H1 (cell line): ENCODE measurements around the gene GARNL3. TPM values are rescaled to one million over a fixed set of nuclear protein-coding genes. Genes with fewer than 3 reads are reported as not detected.

Experiments
- CTCF ChIA-PET: fragments of 300-600 bp; sonication (Branson Sonifier 250); formaldehyde crosslinking; loops from one replicate; lab custom pipeline; 2021; ENCODE audit not compliant: partially characterized antibody; lab: Charles Lee
- POLR2A ChIA-PET: fragments of 300-600 bp; sonication (Branson Sonifier 250); formaldehyde crosslinking; loops from one replicate; lab custom pipeline; 2021; ENCODE audit warnings: inconsistent platforms; ENCODE audit not compliant: partially characterized antibody; lab: Charles Lee
- DNase-seq, 2 experiments: peaks; one replicate each; pipeline versions ENCODE4 v3.0.0 to v3.0.0-alpha.2; 2010 to 2022; ENCODE audit warnings: low spot score in 2 of 2, low read depth in 1 of 2, mixed read lengths in 1 of 2
- FAIRE-seq: peaks from 2 replicates; lab custom pipeline; 2011; peaks lifted over from hg19 to GRCh38; lab: Jason Lieb, UNC
- H2AFZ ChIP-seq: 2 replicates; pipeline ENCODE4 v1.8.1; 2012; ENCODE audit warnings: low read length, inconsistent platforms
- H2AK5ac ChIP-seq: 2 replicates; pipeline ENCODE4 v1.6.1; 2013; ENCODE audit warnings: low read depth, low read length
- H2BK120ac ChIP-seq: replicated peaks from 2 replicates; pipeline ENCODE3; 2013; ENCODE audit warnings: low read depth, low read length, inconsistent platforms
- H2BK12ac ChIP-seq: 2 replicates; pipeline ENCODE4 v1.6.1; 2013; ENCODE audit warnings: low read depth, low read length
- H2BK15ac ChIP-seq: 2 replicates; pipeline ENCODE4 v1.6.1; 2013; ENCODE audit warnings: low read length
- H2BK20ac ChIP-seq: 2 replicates; pipeline ENCODE4 v1.6.1; 2013; ENCODE audit warnings: low read length
- H2BK5ac ChIP-seq: 2 replicates; pipeline ENCODE4 v1.6.1; 2013; ENCODE audit warnings: low read depth, low read length
- H3K14ac ChIP-seq: 2 replicates; pipeline ENCODE4 v1.6.1; 2013; ENCODE audit warnings: inconsistent platforms; ENCODE audit not compliant: insufficient read length
- H3K18ac ChIP-seq: 2 replicates; pipeline ENCODE4 v1.6.1; 2013; ENCODE audit warnings: low read length; ENCODE audit errors: extremely low read depth
- H3K23ac ChIP-seq: 2 replicates; pipeline ENCODE4 v1.6.1; 2013; ENCODE audit warnings: inconsistent platforms; ENCODE audit not compliant: insufficient read length
- H3K23me2 ChIP-seq: 2 replicates; pipeline ENCODE4 v1.6.1; 2013; ENCODE audit warnings: low read depth, low read length
- H3K27ac ChIP-seq: 2 replicates; pipeline ENCODE4 v1.6.1; 2011; ENCODE audit warnings: low read depth, low read length, inconsistent platforms
- H3K27me3 ChIP-seq, 4 experiments: replicated peaks in 1 of 4; 1 replicate in 1 of 4; 2 replicates in 3 of 4; pipeline versions ENCODE4 v1.6.1 to v1.8.1; 2011 to 2013; ENCODE audit warnings: low read length in 3 of 4, mild to moderate bottlenecking in 3 of 4, inconsistent platforms in 2 of 4, mixed read lengths in 2 of 4, moderate library complexity in 1 of 4; ENCODE audit not compliant: control insufficient read depth in 3 of 4, insufficient read depth in 3 of 4; ENCODE audit errors: extremely low read depth in 1 of 4
- H3K36me3 ChIP-seq, 4 experiments: 2 replicates each; pipeline versions ENCODE4 v1.6.1 to v1.8.1; 2011 to 2013; ENCODE audit warnings: mild to moderate bottlenecking in 4 of 4, low read length in 3 of 4, moderate library complexity in 2 of 4, control low read depth in 1 of 4, inconsistent platforms in 1 of 4; ENCODE audit not compliant: insufficient read depth in 4 of 4, control insufficient read depth in 2 of 4
- H3K4ac ChIP-seq: replicated peaks from 2 replicates; pipeline ENCODE3; 2013; ENCODE audit warnings: low read length, low read depth, mixed read lengths, inconsistent platforms; ENCODE audit not compliant: insufficient read length
- H3K4me1 ChIP-seq, 4 experiments: replicated peaks in 1 of 4; 1 replicate in 1 of 4; 2 replicates in 3 of 4; pipeline versions ENCODE4 v1.6.1 to v1.8.1; 2011 to 2013; ENCODE audit warnings: low read length in 3 of 4, inconsistent platforms in 2 of 4, mixed read lengths in 1 of 4; ENCODE audit not compliant: insufficient read depth in 4 of 4, control insufficient read depth in 3 of 4
- H3K4me2 ChIP-seq, 2 experiments: 2 replicates each; pipeline versions ENCODE4 v1.6.1 to v1.8.1; 2011 to 2013; ENCODE audit warnings: low read depth in 2 of 2, low read length in 2 of 2, control low read depth in 1 of 2, inconsistent platforms in 1 of 2, mild to moderate bottlenecking in 1 of 2; ENCODE audit not compliant: insufficient read depth in 1 of 2
- H3K4me3 ChIP-seq, 4 experiments: fragments of 200-600, 300-600 bp in 1 of 4; sonication (generic), shearing (Covaris generic), sonication (Bioruptor Twin) in 1 of 4; 2 replicates each; pipeline versions ENCODE4 v1.5.1 to v1.8.1; 2011 to 2016; ENCODE audit warnings: low read length in 4 of 4, low read depth in 3 of 4, control low read depth in 2 of 4, inconsistent platforms in 2 of 4, mild to moderate bottlenecking in 2 of 4, mixed read lengths in 1 of 4, moderate library complexity in 1 of 4; ENCODE audit not compliant: insufficient read depth in 2 of 4; ENCODE audit errors: extremely low read depth in 1 of 4
- H3K56ac ChIP-seq: replicated peaks from 2 replicates; pipeline ENCODE3; 2013; ENCODE audit warnings: low read depth, mild to moderate bottlenecking, mixed read lengths, low read length, inconsistent platforms; ENCODE audit not compliant: insufficient read length
- H3K79me1 ChIP-seq: 2 replicates; pipeline ENCODE4 v1.6.1; 2013; ENCODE audit warnings: low read depth, low read length, control low read depth
- H3K79me2 ChIP-seq, 2 experiments: 2 replicates each; pipeline versions ENCODE4 v1.6.1 to v1.8.1; 2012 to 2013; ENCODE audit warnings: low read length in 2 of 2, mild to moderate bottlenecking in 2 of 2, inconsistent platforms in 1 of 2; ENCODE audit not compliant: insufficient read depth in 2 of 2, control insufficient read depth in 1 of 2
- H3K9ac ChIP-seq, 4 experiments: replicated peaks in 1 of 4; 1 replicate in 1 of 4; 2 replicates in 3 of 4; pipeline versions ENCODE4 v1.6.1 to v1.8.1; 2011 to 2013; ENCODE audit warnings: low read depth in 3 of 4, low read length in 3 of 4, control low read depth in 2 of 4, mild to moderate bottlenecking in 2 of 4, moderate library complexity in 2 of 4, inconsistent platforms in 1 of 4; ENCODE audit errors: extremely low read depth in 1 of 4
- H3K9me3 ChIP-seq, 2 experiments: 2 replicates each; pipeline versions ENCODE4 v1.6.1 to v1.8.1; 2012 to 2013; ENCODE audit warnings: mild to moderate bottlenecking in 2 of 2, moderate library complexity in 2 of 2, control low read depth in 1 of 2, inconsistent platforms in 1 of 2, low read depth in 1 of 2, low read length in 1 of 2, mixed read lengths in 1 of 2; ENCODE audit not compliant: insufficient read depth in 2 of 2
- H4K20me1 ChIP-seq, 2 experiments: replicated peaks in 1 of 2; 2 replicates each; pipeline versions ENCODE3 to v1.8.1; 2011 to 2013; ENCODE audit warnings: inconsistent platforms in 2 of 2, low read length in 2 of 2, mild to moderate bottlenecking in 1 of 2; ENCODE audit not compliant: insufficient read depth in 2 of 2, control insufficient read depth in 1 of 2
- H4K5ac ChIP-seq: 2 replicates; pipeline ENCODE4 v1.6.1; 2013; ENCODE audit warnings: low read length, low read depth, mixed read lengths, inconsistent platforms; ENCODE audit not compliant: insufficient read length
- H4K8ac ChIP-seq: 2 replicates; pipeline ENCODE4 v1.8.0; 2013; ENCODE audit warnings: mild to moderate bottlenecking, moderate library complexity, low read length, inconsistent platforms; ENCODE audit not compliant: insufficient read depth; ENCODE audit errors: extremely low read depth
- H4K91ac ChIP-seq: replicated peaks from 2 replicates; pipeline ENCODE3; 2013; ENCODE audit warnings: low read length, mixed read lengths, inconsistent platforms; ENCODE audit not compliant: insufficient read length
- ASH2L ChIP-seq: fragments of 200-600, 300-600 bp; sonication (generic); IDR thresholded peaks from one replicate; pipeline ENCODE4 v1.7.1; 2017; ENCODE audit warnings: low read length
- ATF2 ChIP-seq: IDR thresholded peaks from 2 replicates; pipeline ENCODE4 v1.6.1; 2012; ENCODE audit warnings: low read length, inconsistent platforms
- CBX5 ChIP-seq: fragments of 300-800, 300-1000 bp; sonication (generic); IDR thresholded peaks from 2 replicates; pipeline ENCODE4 v1.7.1; 2016; ENCODE audit warnings: antibody characterized with exemption, low read length, low read depth
- CHD1 ChIP-seq: IDR thresholded peaks from 2 replicates; pipeline ENCODE4 v1.6.1; 2012; ENCODE audit warnings: low read depth, low read length, improper control_type of control experiment
- EGR1 ChIP-seq: IDR thresholded peaks from 2 replicates; pipeline ENCODE4 v1.6.1; 2011; ENCODE audit warnings: low read depth, low read length, borderline replicate concordance
- HDAC2 ChIP-seq, 2 experiments: fragments of 300-600 bp in 1 of 2; sonication (generic) in 1 of 2; IDR thresholded peaks; 2 replicates each; pipeline ENCODE4 v1.6.1; 2011 to 2012; ENCODE audit warnings: low read depth in 2 of 2, low read length in 2 of 2, mild to moderate bottlenecking in 2 of 2, moderate library complexity in 2 of 2, borderline replicate concordance in 1 of 2, inconsistent platforms in 1 of 2
- JUN ChIP-seq: IDR thresholded peaks from 2 replicates; pipeline ENCODE4 v1.6.1; 2011; ENCODE audit warnings: low read depth, mild to moderate bottlenecking, improper control_type of control experiment, low read length
- POU5F1 ChIP-seq: IDR thresholded peaks from 2 replicates; pipeline ENCODE4 v1.6.1; 2011; ENCODE audit warnings: low read depth, mild to moderate bottlenecking, low read length, moderate library complexity
- RNF2 ChIP-seq: fragments of 200-900, 300-1000 bp; sonication (generic); IDR thresholded peaks from 2 replicates; pipeline ENCODE4 v1.7.1; 2016; ENCODE audit warnings: borderline replicate concordance, low read depth, mild to moderate bottlenecking, antibody characterized with exemption, low read length; ENCODE audit not compliant: poor library complexity, severe bottlenecking; ENCODE audit errors: missing control alignments
- SIRT6 ChIP-seq: IDR thresholded peaks from one replicate; pipeline ENCODE4 v1.7.1; 2012; ENCODE audit warnings: low read length, inconsistent platforms
- SP2 ChIP-seq: IDR thresholded peaks from 2 replicates; pipeline ENCODE4 v1.6.1; 2012; ENCODE audit warnings: mild to moderate bottlenecking, low read length, inconsistent platforms
- SUZ12 ChIP-seq: fragments of 200-600 bp; sonication (generic); IDR thresholded peaks from 2 replicates; pipeline ENCODE4 v1.6.1; 2012; ENCODE audit warnings: mild to moderate bottlenecking, inconsistent platforms, low read length, moderate library complexity, mixed read lengths
- TAF1 ChIP-seq: IDR thresholded peaks from 2 replicates; pipeline ENCODE4 v1.6.1; 2011; ENCODE audit warnings: mild to moderate bottlenecking, low read depth, low read length
- WGBS, 2 experiments: shearing (Covaris generic) in 1 of 2; methylation state at CpG; one replicate each; pipeline versions ENCODE4 v1.1.6 to v1.1.7; 2013 to 2015; ENCODE audit warnings: low lambda C conversion rate in 2 of 2, mixed read lengths in 2 of 2, inconsistent platforms in 1 of 2, low coverage in 1 of 2, missing lambda C conversion rate in 1 of 2; ENCODE audit not compliant: insufficient replicate concordance in 2 of 2, insufficient coverage in 1 of 2, insufficient read length in 1 of 2; ENCODE audit errors: extremely low coverage in 1 of 2, missing lambda C conversion rate in 1 of 2; 5-methylcytosine and 5-hydroxymethylcytosine counted together
- polyA plus RNA-seq, 7 experiments: library from polyadenylated mRNA; depleted of rRNA in 3 of 7; stranded (reverse) in 5 of 7; unstranded in 2 of 7; fragments of >200 nt in 5 of 7; fragments of 200-250 nt in 2 of 7; gene quantifications; 1 replicate in 5 of 7; 2 replicates in 1 of 7; 4 replicates in 1 of 7; pipeline versions ENCODE4 v1.2.1 to v1.2.3, GENCODE V29; 2011 to 2013; ENCODE audit warnings: missing spikeins in 2 of 7, mixed read lengths in 2 of 7
- total RNA-seq: library from RNA; stranded (reverse); fragmentation: NEBNext Ultra II Directional; extraction: Animal tissue kit (Norgen Biotek cat#: 25700); gene quantifications from 2 replicates; pipeline ENCODE4 v1.2.1, GENCODE V29; 2021

Gene GARNL3
- total and polyA plus RNA-seq, 2 of the 8 experiments (the other 6 are each of a cell fraction or from before 2014, with no cell fraction given): 6.5 to 18.3 TPM

GRCh38 chr9:127336086-127336485 lies 71.5 kb downstream of the GARNL3 start:
- H2BK120ac ChIP-seq: no peak overlapping the region
- H3K14ac ChIP-seq: no peak overlapping the region
- no peak overlapping the region for H2BK5ac ChIP-seq
- DNase-seq (no peak), FAIRE-seq (no peak)
- no peak overlapping the region for H3K4me3 ChIP-seq
- H3K9ac ChIP-seq: no peak overlapping the region
- H3K56ac ChIP-seq: no peak overlapping the region
- ChIA-PET CTCF (interaction anchor here (0.8 to 0.9 kb wide), 2 partner anchors 9 to 12 kb away, joined by 3 read pairs; no protein-coding TSS in a partner anchor), POLR2A (no interaction called here)
- H4K5ac ChIP-seq: no peak overlapping the region
- peaks cover 0 to 5% (median 2%) of the 10 kb centered on the region in 4 experiments; a peak in 1 of 8 replicates for H3K36me3 ChIP-seq
- no peak overlapping the region for H2BK20ac ChIP-seq
- no peak overlapping the region for H3K27ac ChIP-seq
- H3K9me3 ChIP-seq: no peaks in the 10 kb centered on the region
- no peak overlapping the region for H3K4ac ChIP-seq
- no peaks in the 10 kb centered on the region for H3K23me2 ChIP-seq
- no peaks in the 10 kb centered on the region for H3K27me3 ChIP-seq
- H3K79me1 ChIP-seq: no peaks in the 10 kb centered on the region; the same call in 1 of the 2 replicates
- H4K8ac ChIP-seq: no peak overlapping the region
- peaks cover 0 to 2% of the 10 kb centered on the region in 2 experiments for H4K20me1 ChIP-seq
- H2AFZ ChIP-seq: no peak overlapping the region
- H2BK12ac ChIP-seq: no peak overlapping the region
- no peak overlapping the region for H2AK5ac ChIP-seq
- H3K23ac ChIP-seq: no peak overlapping the region
- H3K4me1 ChIP-seq: no peaks in the 10 kb centered on the region
- no peak overlapping the region for H3K4me2 ChIP-seq
- 94% methylated on average over 5 of the region's 5 CpGs; no CpG with 5 or more reads in 1 of the 2 experiments for WGBS, 2 experiments
- no peaks in the 10 kb centered on the region for H3K79me2 ChIP-seq
- no peak overlapping the region for H2BK15ac ChIP-seq
- H3K18ac ChIP-seq: no peak overlapping the region
- no peak overlapping the region for H4K91ac ChIP-seq
- TF ChIP-seq SIRT6 (no peak), RNF2 (no peak), ATF2 (no peak), SUZ12 (no peak), TAF1 (no peak), CHD1 (no peak), JUN (no peak), CBX5 (no peak), POU5F1 (no peak), EGR1 (no peak), SP2 (no peak), ASH2L (no peak), HDAC2 (IDR thresholded peaks at IDR 0.05; ENCODE audit: borderline replicate concordance in 1 of 2, low read depth in 2 of 2, low read length in 2 of 2) (no peak)
